ENCODE measurements around the gene ZNF628. TPM values are rescaled to one million over a fixed set of nuclear protein-coding genes. Genes with fewer than 3 reads are reported as not detected.

The ZNF628 gene
- total RNA-seq, 1 experiment from 2014 or later: 16.7 TPM

DNA sequence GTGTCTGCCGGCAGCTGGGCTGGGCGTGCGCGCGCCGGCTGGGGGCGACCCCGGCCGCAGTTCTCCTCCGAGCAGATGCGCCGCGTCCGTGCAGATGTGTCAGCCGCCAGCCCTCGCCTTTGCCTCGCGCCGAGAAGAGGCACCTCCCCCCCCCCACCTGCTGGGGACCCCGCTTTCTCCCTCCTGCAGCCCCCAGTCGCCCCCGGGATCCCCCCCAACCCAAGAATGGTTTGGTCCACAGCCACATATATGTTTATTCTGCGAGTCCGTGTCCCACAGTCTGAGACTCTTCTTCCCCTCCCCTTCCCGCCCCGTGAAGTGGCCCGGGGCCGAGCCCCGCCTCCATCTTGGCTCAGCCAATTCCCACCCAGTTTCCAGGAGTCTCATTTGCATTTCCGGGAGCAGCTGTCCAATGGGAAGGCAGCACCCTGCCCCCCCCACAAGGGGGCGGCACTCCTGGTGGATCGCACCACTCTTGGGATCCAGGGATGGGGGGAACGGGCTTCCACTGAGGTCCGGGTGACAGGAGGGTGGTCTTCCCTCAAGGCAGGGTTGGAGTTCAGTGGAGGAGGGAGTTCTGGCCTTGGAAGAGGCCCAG is 23.6 kb upstream of the ZNF628 start:
- intact Hi-C loops (cut with micrococcal nuclease; ENCODE audit: unreplicated experiment): no loop called here
- peak; percentile 97 for DNase-seq (ENCODE audit: low spot score)
- Histone ChIP-seq H3K27ac (ENCODE audit: low read depth, low read length, poor library complexity, severe bottlenecking) (no peak overlapping the region), H3K36me3 (ENCODE audit: insufficient read depth, low read length, poor library complexity, severe bottlenecking) (no peaks in the 10 kb centered on the region), H3K9me3 (ENCODE audit: low read depth, low read length, poor library complexity, severe bottlenecking) (no peaks in the 10 kb centered on the region), H3K27me3 (replicated peaks; ENCODE audit: insufficient read depth, low read depth, low read length, poor library complexity) (peaks cover 22% of the 10 kb centered on the region), H3K4me1 (ENCODE audit: insufficient read depth, low read length, poor library complexity, severe bottlenecking) (peaks cover 12% of the 10 kb centered on the region), H3K4me3 (ENCODE audit: low read depth, low read length, poor library complexity, severe bottlenecking) (peak overlapping the region; percentile 46)
- CTCF ChIA-PET: interaction anchor here (0.6 to 0.7 kb wide), 3 partner anchors 30 to 179 kb away, joined by 3 to 4 read pairs (median 3); no protein-coding TSS in a partner anchor
- TF ChIP-seq, protein P1, sequence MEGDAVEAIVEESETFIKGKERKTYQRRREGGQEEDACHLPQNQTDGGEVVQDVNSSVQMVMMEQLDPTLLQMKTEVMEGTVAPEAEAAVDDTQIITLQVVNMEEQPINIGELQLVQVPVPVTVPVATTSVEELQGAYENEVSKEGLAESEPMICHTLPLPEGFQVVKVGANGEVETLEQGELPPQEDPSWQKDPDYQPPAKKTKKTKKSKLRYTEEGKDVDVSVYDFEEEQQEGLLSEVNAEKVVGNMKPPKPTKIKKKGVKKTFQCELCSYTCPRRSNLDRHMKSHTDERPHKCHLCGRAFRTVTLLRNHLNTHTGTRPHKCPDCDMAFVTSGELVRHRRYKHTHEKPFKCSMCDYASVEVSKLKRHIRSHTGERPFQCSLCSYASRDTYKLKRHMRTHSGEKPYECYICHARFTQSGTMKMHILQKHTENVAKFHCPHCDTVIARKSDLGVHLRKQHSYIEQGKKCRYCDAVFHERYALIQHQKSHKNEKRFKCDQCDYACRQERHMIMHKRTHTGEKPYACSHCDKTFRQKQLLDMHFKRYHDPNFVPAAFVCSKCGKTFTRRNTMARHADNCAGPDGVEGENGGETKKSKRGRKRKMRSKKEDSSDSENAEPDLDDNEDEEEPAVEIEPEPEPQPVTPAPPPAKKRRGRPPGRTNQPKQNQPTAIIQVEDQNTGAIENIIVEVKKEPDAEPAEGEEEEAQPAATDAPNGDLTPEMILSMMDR (conservative IDR thresholded peaks at IDR 0.05; ENCODE audit: low read depth, low read length): no peak
- no peak for TF ChIP-seq EZH2 (IDR thresholded peaks at IDR 0.05; ENCODE audit: borderline replicate concordance, low read depth, low read length, poor library complexity, severe bottlenecking)
- POLR2A ChIA-PET (ENCODE audit: low non-redundant PET): interaction anchor here (0.6 kb wide), 1 partner anchor 24 kb away, joined by 4 read pairs; no protein-coding TSS in a partner anchor
- BruUV-seq (replicated peaks): no TSS peak

DNA sequence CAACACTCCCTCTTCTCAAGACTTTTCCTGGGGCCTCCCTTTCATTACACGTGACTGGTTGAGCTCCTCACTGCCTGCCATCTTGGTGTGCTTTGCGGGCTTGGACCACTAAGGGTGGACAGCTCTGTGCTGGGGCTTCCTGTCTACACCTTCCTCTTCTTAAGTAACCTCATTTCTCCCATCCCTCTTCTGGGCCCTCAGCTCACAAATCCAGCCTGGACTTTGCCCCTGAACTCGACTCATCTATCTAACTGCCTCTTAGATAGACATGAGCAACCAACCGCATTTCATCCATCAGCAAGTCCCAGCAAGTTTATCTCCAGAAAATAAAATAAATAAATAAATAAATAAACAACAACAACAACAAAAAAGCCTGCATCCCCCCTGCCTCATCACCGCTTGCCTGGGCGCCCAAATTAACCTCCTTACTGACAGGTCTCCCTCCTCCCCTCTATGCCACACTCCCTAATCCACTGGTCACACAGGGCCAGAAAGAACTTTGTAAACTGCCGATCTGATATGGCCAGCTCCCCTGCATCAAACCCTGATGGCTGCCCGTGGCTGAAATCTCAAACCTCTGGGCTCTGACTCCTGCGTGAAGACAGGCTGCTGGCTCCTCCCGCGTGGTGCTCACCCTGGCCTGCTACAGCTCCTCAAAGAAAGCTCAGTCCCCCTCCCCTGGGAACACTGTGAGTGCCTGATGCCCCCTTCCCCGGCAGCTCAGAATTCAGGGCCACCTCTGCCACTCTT is 22.7 kb upstream of the ZNF628 start:
- H3K36me3 ChIP-seq (ENCODE audit: insufficient read depth, low read length, poor library complexity, severe bottlenecking): no peaks in the 10 kb centered on the region
- no peak for DNase-seq (ENCODE audit: low spot score)
- no peak overlapping the region for H3K27ac ChIP-seq (ENCODE audit: low read depth, low read length, poor library complexity, severe bottlenecking)
- peaks cover 20% of the 10 kb centered on the region for H3K4me1 ChIP-seq (ENCODE audit: insufficient read depth, low read length, poor library complexity, severe bottlenecking)
- intact Hi-C loops (cut with micrococcal nuclease; ENCODE audit: unreplicated experiment): no loop called here
- no peak overlapping the region for H3K4me3 ChIP-seq (ENCODE audit: low read depth, low read length, poor library complexity, severe bottlenecking)
- H3K9me3 ChIP-seq (ENCODE audit: low read depth, low read length, poor library complexity, severe bottlenecking): no peaks in the 10 kb centered on the region
- no peak for TF ChIP-seq EZH2 (IDR thresholded peaks at IDR 0.05; ENCODE audit: borderline replicate concordance, low read depth, low read length, poor library complexity, severe bottlenecking)
- TF ChIP-seq, protein P1 (conservative IDR thresholded peaks at IDR 0.05; ENCODE audit: low read depth, low read length): no peak
- POLR2A ChIA-PET (ENCODE audit: low non-redundant PET): interaction anchor here (0.6 kb wide), 1 partner anchor 23 kb away, joined by 4 read pairs; no protein-coding TSS in a partner anchor
- CTCF ChIA-PET: interaction anchor here (0.6 kb wide), 1 partner anchor 179 kb away, joined by 3 read pairs; no protein-coding TSS in a partner anchor
- BruUV-seq (replicated peaks): no TSS peak
- H3K27me3 ChIP-seq (replicated peaks; ENCODE audit: insufficient read depth, low read depth, low read length, poor library complexity): peaks cover 22% of the 10 kb centered on the region

DNA sequence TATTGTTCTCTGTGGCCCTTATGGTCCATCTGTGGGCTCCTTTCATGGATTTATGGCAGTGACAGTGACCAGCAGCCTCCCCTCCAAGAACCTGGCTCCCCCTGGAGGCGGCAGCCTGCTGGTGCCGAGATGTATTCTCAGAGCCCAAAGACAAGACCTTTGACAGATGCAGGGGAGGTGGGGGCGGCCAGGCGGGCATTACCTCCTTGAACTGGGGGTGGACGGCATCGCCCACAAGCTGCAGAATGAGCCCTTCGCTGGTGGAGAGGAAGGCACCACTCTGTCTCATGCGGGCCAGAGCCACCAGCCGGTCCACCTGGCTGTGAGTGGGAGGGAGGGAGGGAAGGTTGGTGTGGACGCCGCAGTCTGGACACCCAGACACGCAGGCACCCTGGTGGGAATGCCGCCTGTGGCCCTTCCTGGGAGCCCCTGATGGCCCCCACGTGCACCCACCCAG is 21.6 kb upstream of the ZNF628 start:
- Histone ChIP-seq H3K27me3 (replicated peaks; ENCODE audit: insufficient read depth, low read depth, low read length, poor library complexity) (peaks cover 22% of the 10 kb centered on the region), H3K27ac (ENCODE audit: low read depth, low read length, poor library complexity, severe bottlenecking) (no peak overlapping the region), H3K36me3 (ENCODE audit: insufficient read depth, low read length, poor library complexity, severe bottlenecking) (no peaks in the 10 kb centered on the region), H3K4me1 (ENCODE audit: insufficient read depth, low read length, poor library complexity, severe bottlenecking) (peaks cover 32% of the 10 kb centered on the region), H3K4me3 (ENCODE audit: low read depth, low read length, poor library complexity, severe bottlenecking) (no peak overlapping the region), H3K9me3 (ENCODE audit: low read depth, low read length, poor library complexity, severe bottlenecking) (no peaks in the 10 kb centered on the region)
- ChIA-PET POLR2A (ENCODE audit: low non-redundant PET) (no interaction called here), CTCF (no interaction called here)
- intact Hi-C loops (cut with micrococcal nuclease; ENCODE audit: unreplicated experiment): no loop called here
- no TSS peak for BruUV-seq (replicated peaks)
- TF ChIP-seq EZH2 (IDR thresholded peaks at IDR 0.05; ENCODE audit: borderline replicate concordance, low read depth, low read length, poor library complexity, severe bottlenecking): no peak
- TF ChIP-seq, protein P1 (conservative IDR thresholded peaks at IDR 0.05; ENCODE audit: low read depth, low read length): peak; percentile 78
- peak; percentile 60 for DNase-seq (ENCODE audit: low spot score)

Data from A673 (cell line).